H1 (cell line): ENCODE results near the gene PDLIM3. TPM values are rescaled to one million over a fixed set of nuclear protein-coding genes. Genes with fewer than 3 reads are reported as not detected.

ENCODE experiments used
- BACH1 ChIP-seq: IDR thresholded peaks from 2 replicates; pipeline ENCODE4 v1.6.1; 2012; ENCODE audit warnings: low read length, improper control_type of control experiment
- POLR2AphosphoS5 ChIP-seq: IDR thresholded peaks from 2 replicates; pipeline ENCODE4 v1.6.1; 2011; ENCODE audit warnings: low read depth, low read length
- polyA plus RNA-seq, 7 experiments: library from polyadenylated mRNA; depleted of rRNA in 3 of 7; stranded (reverse) in 5 of 7; unstranded in 2 of 7; fragments of >200 nt in 5 of 7; fragments of 200-250 nt in 2 of 7; gene quantifications; 1 replicate in 5 of 7; 2 replicates in 1 of 7; 4 replicates in 1 of 7; pipeline versions ENCODE4 v1.2.1 to v1.2.3, GENCODE V29; 2011 to 2013; ENCODE audit warnings: missing spikeins in 2 of 7, mixed read lengths in 2 of 7
- total RNA-seq: library from RNA; stranded (reverse); fragmentation: NEBNext Ultra II Directional; extraction: Animal tissue kit (Norgen Biotek cat#: 25700); gene quantifications from 2 replicates; pipeline ENCODE4 v1.2.1, GENCODE V29; 2021

The PDLIM3 gene
- total and polyA plus RNA-seq, 2 of the 8 experiments (the other 6 are each of a cell fraction or from before 2014, with no cell fraction given) = 7.6 to 8.1 TPM

DNA sequence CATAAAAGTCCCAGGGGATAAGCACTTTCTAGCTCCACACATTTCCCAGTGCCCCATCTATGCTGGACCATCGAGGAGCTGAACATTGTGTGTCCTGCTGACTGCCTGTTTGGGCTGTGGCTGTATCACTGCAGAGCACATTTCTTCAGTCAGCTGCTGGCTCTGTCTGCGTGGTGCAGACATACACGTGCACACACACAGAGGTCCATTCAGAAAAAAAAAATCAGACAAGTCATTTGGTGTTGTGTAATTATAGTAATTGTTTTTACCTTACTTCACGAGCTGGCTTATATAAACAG lies 1.1 kb upstream of the PDLIM3 start (continued):
- TF ChIP-seq BACH1 (no peak), POLR2AphosphoS5 (no peak)
